GM12801 (cell line): ENCODE data around the gene SLC37A1.

Experiments
- TF ChIP-seq, protein P1 (sequence below): IDR thresholded peaks from one replicate; pipeline ENCODE4 v1.5.1; 2011; ENCODE audit warnings: control low read depth; ENCODE audit not compliant: insufficient read length; ENCODE audit errors: extremely low read depth

Gene SLC37A1

DNA sequence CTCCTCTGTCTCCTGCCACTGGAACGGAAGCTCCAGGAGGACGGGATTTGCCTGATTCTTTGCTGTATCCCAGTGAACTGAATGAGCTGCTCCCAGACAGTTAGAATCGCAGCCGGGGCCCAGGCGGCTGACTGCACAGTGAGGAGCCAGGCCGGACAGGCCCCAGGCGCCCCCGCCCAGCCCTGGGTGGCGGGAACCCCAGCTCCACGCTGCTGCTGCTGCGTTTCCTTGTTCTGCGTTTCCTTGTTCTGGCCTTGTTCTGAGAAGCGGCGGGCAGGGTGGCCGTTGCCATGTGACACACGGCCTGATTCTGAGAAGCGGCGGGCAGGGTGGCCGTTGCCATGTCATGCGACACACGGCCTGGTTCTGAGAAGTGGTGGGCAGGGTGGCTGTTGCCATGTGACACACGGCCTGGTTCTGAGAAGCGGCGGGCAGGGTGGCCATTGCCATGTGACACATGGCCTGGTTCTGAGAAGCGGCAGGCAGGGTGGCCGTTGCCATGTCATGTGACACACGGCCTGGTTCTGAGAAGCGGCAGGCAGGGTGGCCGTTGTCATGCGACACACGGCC, 56.2 kb downstream of the SLC37A1 start:
- TF ChIP-seq, protein P1, sequence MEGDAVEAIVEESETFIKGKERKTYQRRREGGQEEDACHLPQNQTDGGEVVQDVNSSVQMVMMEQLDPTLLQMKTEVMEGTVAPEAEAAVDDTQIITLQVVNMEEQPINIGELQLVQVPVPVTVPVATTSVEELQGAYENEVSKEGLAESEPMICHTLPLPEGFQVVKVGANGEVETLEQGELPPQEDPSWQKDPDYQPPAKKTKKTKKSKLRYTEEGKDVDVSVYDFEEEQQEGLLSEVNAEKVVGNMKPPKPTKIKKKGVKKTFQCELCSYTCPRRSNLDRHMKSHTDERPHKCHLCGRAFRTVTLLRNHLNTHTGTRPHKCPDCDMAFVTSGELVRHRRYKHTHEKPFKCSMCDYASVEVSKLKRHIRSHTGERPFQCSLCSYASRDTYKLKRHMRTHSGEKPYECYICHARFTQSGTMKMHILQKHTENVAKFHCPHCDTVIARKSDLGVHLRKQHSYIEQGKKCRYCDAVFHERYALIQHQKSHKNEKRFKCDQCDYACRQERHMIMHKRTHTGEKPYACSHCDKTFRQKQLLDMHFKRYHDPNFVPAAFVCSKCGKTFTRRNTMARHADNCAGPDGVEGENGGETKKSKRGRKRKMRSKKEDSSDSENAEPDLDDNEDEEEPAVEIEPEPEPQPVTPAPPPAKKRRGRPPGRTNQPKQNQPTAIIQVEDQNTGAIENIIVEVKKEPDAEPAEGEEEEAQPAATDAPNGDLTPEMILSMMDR: no peak

DNA sequence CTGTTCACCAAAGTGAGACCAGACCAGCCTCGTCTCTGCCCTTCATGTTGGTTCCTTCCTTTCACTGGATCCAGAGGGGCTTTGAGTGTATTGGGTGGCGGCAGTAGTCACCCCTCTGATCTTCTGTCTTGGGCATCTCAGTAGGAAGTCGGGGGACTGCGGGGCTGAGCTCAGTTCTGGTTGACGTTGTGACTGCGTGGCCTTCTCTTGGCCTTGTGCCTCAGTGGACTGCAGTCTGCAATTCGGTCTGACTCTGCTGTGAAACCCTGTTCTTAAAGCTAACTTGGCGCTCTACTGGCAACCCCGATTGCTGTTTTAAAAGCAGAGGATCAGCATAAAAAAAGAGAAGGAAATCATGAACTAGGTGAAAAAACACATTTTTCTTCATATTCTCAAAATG, 56.7 kb downstream of the SLC37A1 start:
- TF ChIP-seq, protein P1: no peak

DNA sequence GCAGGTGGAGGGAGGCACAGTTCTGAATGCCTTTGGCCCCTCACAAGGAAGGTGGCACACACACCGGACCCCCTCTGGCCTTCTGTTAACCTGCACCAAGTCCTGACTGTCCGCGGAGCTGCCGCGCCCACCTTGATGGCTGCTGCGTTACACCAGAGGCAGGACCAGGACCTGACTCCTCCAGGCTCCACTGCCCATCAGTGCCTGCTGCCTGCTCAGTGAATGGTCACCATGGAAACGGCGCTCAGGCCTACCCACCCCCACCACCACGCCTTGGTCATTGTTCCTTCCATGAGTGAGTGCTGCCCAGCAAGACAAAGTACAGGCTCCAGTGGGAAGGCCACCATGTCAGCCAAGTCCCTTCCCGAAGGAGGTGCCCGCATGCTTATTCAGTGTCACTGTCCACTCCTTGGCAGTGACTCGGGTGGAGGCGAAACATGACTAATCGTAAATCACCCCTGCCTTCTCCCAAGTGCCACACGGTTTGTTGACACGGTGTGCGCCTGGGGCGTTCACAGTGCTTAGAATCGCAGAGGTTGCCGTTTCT, 57.3 kb downstream of the SLC37A1 start:
- TF ChIP-seq, protein P1: no peak

- TF ChIP-seq, protein P1: no peak
Observed at GRCh38 chr21:42571391-42572150, 57.9 kb downstream of the SLC37A1 start.

- TF ChIP-seq, protein P1: no peak
Observed at GRCh38 chr21:42572906-42573495, 59.3 kb downstream of the SLC37A1 start.

DNA sequence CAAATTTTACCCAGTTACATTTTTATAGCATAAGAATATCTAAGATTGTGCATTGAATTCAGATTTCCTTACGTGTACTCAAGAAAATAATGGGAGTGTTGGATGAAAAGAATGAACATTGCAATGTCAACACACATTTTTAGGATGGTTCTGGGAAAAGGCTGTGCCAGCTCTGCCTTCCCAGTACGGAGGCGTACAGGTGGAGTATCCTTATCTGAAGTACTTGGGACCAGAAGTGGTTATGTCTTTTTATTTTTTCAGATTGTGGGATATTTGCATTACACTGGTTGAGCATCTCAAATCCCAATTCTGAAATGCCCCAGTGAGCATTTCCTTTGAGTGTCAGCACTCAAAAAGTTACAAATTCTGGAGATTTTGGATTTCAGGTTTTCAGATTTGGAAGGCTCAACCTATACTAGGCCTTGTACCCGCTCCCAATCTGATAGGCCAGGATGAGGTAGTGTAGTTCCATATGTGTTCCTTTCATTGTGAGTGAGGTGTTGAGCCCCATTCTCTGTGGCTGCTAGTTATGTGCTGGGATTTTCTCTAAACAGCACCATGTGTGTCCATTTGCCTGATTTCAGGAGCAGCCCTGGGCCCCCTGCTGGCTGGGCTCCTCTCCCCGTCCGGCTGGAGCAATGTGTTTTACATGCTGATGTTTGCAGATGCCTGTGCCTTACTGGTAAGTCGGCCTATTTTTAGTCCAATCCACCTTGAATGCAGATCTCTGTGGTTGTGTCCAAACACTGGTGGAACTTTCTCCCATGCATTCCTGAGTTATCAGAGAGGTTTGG, 60.8 kb downstream of the SLC37A1 start:
- TF ChIP-seq, protein P1: no peak

- TF ChIP-seq, protein P1: no peak
Observed at GRCh38 chr21:42575111-42575510, 61.5 kb downstream of the SLC37A1 start.
